Parathyroid adenoma (tissue), 2 donors: Measurements from ENCODE around the gene VAV3.

ENCODE experiments used
- H2AFZ ChIP-seq: fragments of 300-600 bp; sonication (generic); one replicate; pipeline ENCODE4 v1.7.0; 2017; ENCODE audit warnings: antibody characterized with exemption, mild to moderate bottlenecking
- H3K27ac ChIP-seq: fragments of 300-600 bp; sonication (generic); one replicate; pipeline ENCODE4 v1.7.0; 2017
- H3K27me3 ChIP-seq: fragments of 300-600 bp; sonication (generic); one replicate; pipeline ENCODE4 v1.7.0; 2017; ENCODE audit warnings: low read length; ENCODE audit not compliant: control insufficient read depth, insufficient read depth
- H3K36me3 ChIP-seq: fragments of 300-600 bp; sonication (generic); one replicate; pipeline ENCODE4 v1.7.0; 2017; ENCODE audit warnings: low read length; ENCODE audit not compliant: control insufficient read depth, insufficient read depth
- H3K4me1 ChIP-seq: fragments of 300-600 bp; sonication (generic); one replicate; pipeline ENCODE4 v1.7.0; 2017; ENCODE audit warnings: control low read depth
- H3K4me2 ChIP-seq: fragments of 300-600 bp; sonication (generic); one replicate; pipeline ENCODE4 v1.7.0; 2017; ENCODE audit warnings: low read length
- H3K4me3 ChIP-seq: fragments of 300-600 bp; sonication (generic); one replicate; pipeline ENCODE4 v1.7.0; 2017; ENCODE audit warnings: low read depth, low read length
- H3K79me2 ChIP-seq: fragments of 300-600 bp; sonication (generic); one replicate; pipeline ENCODE4 v1.7.0; 2017; ENCODE audit warnings: control low read depth
- H3K9ac ChIP-seq: fragments of 300-600 bp; sonication (generic); one replicate; pipeline ENCODE4 v1.7.0; 2017; ENCODE audit warnings: mild to moderate bottlenecking
- H3K9me3 ChIP-seq: fragments of 300-600 bp; sonication (generic); one replicate; pipeline ENCODE4 v1.7.0; 2017; ENCODE audit warnings: low read length; ENCODE audit not compliant: control insufficient read depth
- TF ChIP-seq, protein P1 (sequence below): fragments of 300-600 bp; sonication (generic); IDR thresholded peaks from one replicate; pipeline ENCODE4 v1.7.0; 2017; ENCODE audit warnings: antibody characterized with exemption, mild to moderate bottlenecking
- donor health status: primary hyperparathyroidism.

Gene VAV3

DNA sequence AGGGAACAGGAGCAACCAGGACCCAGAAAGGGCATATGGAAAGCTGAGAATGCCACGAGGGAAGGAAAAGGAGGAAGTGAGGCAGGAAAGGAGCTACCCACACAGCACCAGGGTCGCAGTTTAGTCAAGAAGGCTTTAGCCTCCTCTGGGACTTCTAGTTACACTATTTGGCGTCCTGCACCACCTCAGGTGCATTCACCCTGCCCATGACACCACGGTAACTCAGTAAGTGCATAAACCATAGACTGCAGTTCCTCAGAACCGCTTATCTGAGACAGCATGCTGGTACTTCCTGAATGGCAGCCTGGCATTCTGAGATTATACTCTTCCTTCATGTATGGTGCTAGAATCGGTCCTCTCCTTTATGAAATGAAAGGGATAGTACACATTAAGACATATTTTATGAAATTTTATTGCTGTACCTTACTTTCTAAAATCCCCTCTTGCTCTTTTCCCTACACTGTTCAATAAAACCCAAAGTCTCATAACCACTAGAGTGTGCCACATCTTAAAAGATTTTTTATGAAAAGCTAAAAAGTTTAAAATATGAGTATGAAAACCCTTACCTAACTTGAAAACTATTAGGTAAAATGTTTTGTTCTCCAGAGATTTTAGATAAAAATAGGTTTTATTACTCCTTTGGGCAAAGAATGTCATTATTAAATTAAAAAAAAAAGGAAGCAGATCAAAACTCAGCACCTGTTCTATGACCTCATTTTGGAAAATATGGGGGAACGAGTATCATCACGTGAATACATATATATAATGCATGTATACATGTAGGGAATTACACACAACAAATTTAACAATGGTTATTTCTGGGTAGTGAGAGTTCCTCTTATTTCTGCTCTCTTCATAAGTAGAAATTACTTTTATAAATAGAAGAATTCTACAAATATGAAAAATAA is 67.3 kb downstream of the VAV3 start:
- H3K9ac ChIP-seq, result no peak overlapping the region
- TF ChIP-seq, protein P1, sequence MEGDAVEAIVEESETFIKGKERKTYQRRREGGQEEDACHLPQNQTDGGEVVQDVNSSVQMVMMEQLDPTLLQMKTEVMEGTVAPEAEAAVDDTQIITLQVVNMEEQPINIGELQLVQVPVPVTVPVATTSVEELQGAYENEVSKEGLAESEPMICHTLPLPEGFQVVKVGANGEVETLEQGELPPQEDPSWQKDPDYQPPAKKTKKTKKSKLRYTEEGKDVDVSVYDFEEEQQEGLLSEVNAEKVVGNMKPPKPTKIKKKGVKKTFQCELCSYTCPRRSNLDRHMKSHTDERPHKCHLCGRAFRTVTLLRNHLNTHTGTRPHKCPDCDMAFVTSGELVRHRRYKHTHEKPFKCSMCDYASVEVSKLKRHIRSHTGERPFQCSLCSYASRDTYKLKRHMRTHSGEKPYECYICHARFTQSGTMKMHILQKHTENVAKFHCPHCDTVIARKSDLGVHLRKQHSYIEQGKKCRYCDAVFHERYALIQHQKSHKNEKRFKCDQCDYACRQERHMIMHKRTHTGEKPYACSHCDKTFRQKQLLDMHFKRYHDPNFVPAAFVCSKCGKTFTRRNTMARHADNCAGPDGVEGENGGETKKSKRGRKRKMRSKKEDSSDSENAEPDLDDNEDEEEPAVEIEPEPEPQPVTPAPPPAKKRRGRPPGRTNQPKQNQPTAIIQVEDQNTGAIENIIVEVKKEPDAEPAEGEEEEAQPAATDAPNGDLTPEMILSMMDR, result no peak
- H3K4me1 ChIP-seq, result no peaks in the 10 kb centered on the region
- no peaks in the 10 kb centered on the region for H3K79me2 ChIP-seq
- no peaks in the 10 kb centered on the region for H3K27me3 ChIP-seq
- no peak overlapping the region for H3K4me3 ChIP-seq
- H3K36me3 ChIP-seq, result no peaks in the 10 kb centered on the region
- H3K27ac ChIP-seq, result no peak overlapping the region
- no peak overlapping the region for H3K4me2 ChIP-seq
- no peak overlapping the region for H2AFZ ChIP-seq
- no peaks in the 10 kb centered on the region for H3K9me3 ChIP-seq

DNA sequence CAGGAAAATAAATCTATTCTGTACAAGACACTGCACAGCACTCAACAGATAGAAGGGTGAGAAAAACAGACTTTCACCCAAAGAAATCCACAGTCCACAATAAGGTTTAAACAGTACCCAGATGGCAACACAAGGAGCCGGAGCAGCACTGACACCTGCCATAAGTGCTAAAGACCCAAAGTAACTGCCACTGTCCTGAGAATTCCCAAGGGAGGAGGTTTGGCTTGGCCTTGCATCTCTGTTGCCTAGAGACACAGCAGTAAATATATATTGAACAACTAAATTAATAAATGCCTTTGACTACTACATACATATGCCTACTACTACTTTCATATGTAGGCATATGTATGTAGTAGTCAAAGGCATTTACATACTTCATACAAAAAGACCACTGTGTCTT is 68.0 kb downstream of the VAV3 start:
- Histone ChIP-seq H3K36me3 (no peaks in the 10 kb centered on the region), H3K4me3 (no peak overlapping the region), H3K79me2 (no peaks in the 10 kb centered on the region), H3K4me2 (no peak overlapping the region), H3K27ac (no peak overlapping the region), H2AFZ (no peak overlapping the region), H3K9ac (no peak overlapping the region), H3K27me3 (no peaks in the 10 kb centered on the region), H3K4me1 (no peaks in the 10 kb centered on the region), H3K9me3 (no peaks in the 10 kb centered on the region)
- TF ChIP-seq, protein P1, result no peak

DNA sequence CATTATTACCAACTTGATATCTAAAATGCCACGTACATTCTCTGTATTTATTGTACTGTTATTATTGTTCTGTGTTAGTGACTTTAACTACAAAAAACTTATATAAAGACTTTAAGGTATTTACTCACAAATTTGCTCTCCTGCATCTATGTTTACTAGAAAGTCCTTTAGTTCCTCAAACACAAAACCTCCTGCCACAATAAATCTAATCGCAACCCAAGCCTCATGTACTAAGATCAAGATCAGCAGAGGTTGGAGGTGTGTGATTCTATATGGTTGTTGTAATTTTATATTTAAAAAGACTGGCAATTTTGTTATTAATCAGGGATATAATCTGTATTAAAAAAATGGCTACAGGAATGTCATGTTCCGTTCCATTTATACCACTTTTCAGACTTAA is 68.6 kb downstream of the VAV3 start:
- Histone ChIP-seq H3K4me1 (no peaks in the 10 kb centered on the region), H3K4me3 (no peak overlapping the region), H3K9ac (no peak overlapping the region), H3K9me3 (no peaks in the 10 kb centered on the region), H3K27ac (no peak overlapping the region), H3K4me2 (no peak overlapping the region), H3K79me2 (no peaks in the 10 kb centered on the region), H2AFZ (no peak overlapping the region), H3K27me3 (no peaks in the 10 kb centered on the region), H3K36me3 (no peaks in the 10 kb centered on the region)
- TF ChIP-seq, protein P1, result no peak

DNA sequence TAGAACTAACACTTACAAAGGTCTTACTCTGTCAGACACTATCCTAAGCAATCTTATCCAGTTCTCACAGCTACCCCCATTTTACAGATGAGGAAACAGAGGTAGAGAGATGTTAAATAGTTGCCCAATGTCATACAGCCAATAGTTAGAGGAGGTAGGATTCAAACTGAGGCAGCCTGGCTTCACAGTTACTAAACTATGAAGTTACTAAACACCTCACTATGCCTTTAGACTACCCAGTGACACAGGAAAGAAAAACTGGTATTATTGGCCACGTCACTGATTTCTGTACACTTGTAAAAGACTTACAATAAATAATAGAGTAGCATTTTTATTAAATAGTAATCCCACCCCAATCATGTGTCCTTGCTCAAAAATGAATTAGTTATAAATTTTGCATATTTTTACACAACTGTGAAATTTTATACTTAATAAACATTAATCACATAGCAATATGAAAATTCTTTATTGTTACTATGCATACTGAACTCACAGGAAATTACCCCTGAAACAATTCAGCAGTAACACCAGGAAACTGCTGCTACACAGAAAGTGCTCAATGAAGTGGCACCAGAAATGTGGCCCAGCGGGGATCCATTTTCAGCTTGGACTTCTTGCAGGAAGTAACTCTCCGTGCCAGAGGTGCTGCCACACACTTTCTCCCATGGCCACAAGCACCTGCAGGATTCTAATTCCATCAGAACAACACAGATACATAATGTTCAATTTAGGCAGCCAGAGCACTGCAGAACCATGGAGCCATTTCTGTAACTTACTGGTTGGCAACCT is 69.4 kb downstream of the VAV3 start:
- Histone ChIP-seq H3K4me2 (no peak overlapping the region), H3K9ac (no peak overlapping the region), H3K4me1 (no peaks in the 10 kb centered on the region), H3K9me3 (no peaks in the 10 kb centered on the region), H3K27ac (no peak overlapping the region), H3K27me3 (no peaks in the 10 kb centered on the region), H3K79me2 (no peaks in the 10 kb centered on the region), H3K4me3 (no peak overlapping the region), H2AFZ (no peak overlapping the region), H3K36me3 (no peaks in the 10 kb centered on the region)
- TF ChIP-seq, protein P1, result no peak
